ENCODE results near the gene EIF2D.
"Not testable (repeated sequence)": the region's sequence is repeated elsewhere in the genome, so short reads cannot be mapped to it uniquely, and the experiment has no call there.

EIF2D gene

GRCh38 chr1:206635978-206636345, 23.7 kb upstream of the EIF2D start:
- no peak for TF ChIP-seq CTCF (IDR thresholded peaks at IDR 0.05; ENCODE audit: low read depth, low read length)
- H3K4me3 ChIP-seq (ENCODE audit: low read depth, low read length): peak overlapping the region; percentile 76
- in situ Hi-C loops (cut with HindIII; ENCODE audit: low sequenced_read_pairs): loop anchor here (25.0 kb wide), 1 partner anchor 101 kb away; no protein-coding TSS in a partner anchor
- peak; percentile 30 for DNase-seq (ENCODE audit: low read depth, low spot score)

- peak; percentile 92 for DNase-seq (ENCODE audit: low read depth, low spot score)
- peak within 1 kb of the TSS; percentile 76 for H3K4me3 ChIP-seq (ENCODE audit: low read depth, low read length)
- TF ChIP-seq CTCF (IDR thresholded peaks at IDR 0.05; ENCODE audit: low read depth, low read length): no peak
- in situ Hi-C loops (cut with HindIII; ENCODE audit: low sequenced_read_pairs): loop anchor here (25.0 kb wide), 1 partner anchor 102 kb away; no protein-coding TSS in a partner anchor
Measured at GRCh38 chr1:206635080-206635977, 23.1 kb upstream of the EIF2D start, which contains the start of gene DYRK3. DYRK3 (plus strand) TSS chr1:206635536; CDS start chr1:206635704, 168 bp downstream.

- peak; percentile 86 for DNase-seq (ENCODE audit: low read depth, low spot score)
- peak overlapping the region; percentile 76 for H3K4me3 ChIP-seq (ENCODE audit: low read depth, low read length)
- in situ Hi-C loops (cut with HindIII; ENCODE audit: low sequenced_read_pairs): loop anchor here (25.0 kb wide), 1 partner anchor 103 kb away; no protein-coding TSS in a partner anchor
- TF ChIP-seq CTCF (IDR thresholded peaks at IDR 0.05; ENCODE audit: low read depth, low read length): peak; percentile 84
Measured at GRCh38 chr1:206634365-206635079, 22.3 kb upstream of the EIF2D start.

- no peak for TF ChIP-seq CTCF (IDR thresholded peaks at IDR 0.05; ENCODE audit: low read depth, low read length)
- in situ Hi-C loops (cut with HindIII; ENCODE audit: low sequenced_read_pairs): loop anchor here (25.0 kb wide), 1 partner anchor 104 kb away; no protein-coding TSS in a partner anchor
- no peak overlapping the region for H3K4me3 ChIP-seq (ENCODE audit: low read depth, low read length)
- DNase-seq (ENCODE audit: low read depth, low spot score): peak; percentile 75
Measured at GRCh38 chr1:206633708-206634121, 21.4 kb upstream of the EIF2D start.

GRCh38 chr1:206631085-206631509, 18.8 kb upstream of the EIF2D start:
- peak; percentile 67 for TF ChIP-seq CTCF (IDR thresholded peaks at IDR 0.05; ENCODE audit: low read depth, low read length)
- in situ Hi-C loops (cut with HindIII; ENCODE audit: low sequenced_read_pairs): loop anchor here (25.0 kb wide), 1 partner anchor 106 kb away; no protein-coding TSS in a partner anchor
- no peak overlapping the region for H3K4me3 ChIP-seq (ENCODE audit: low read depth, low read length)
- peak; percentile 85 for DNase-seq (ENCODE audit: low read depth, low spot score)

- TF ChIP-seq CTCF (IDR thresholded peaks at IDR 0.05; ENCODE audit: low read depth, low read length): no peak
- H3K4me3 ChIP-seq (ENCODE audit: low read depth, low read length): no peak overlapping the region
- no peak for DNase-seq (ENCODE audit: low read depth, low spot score)
- in situ Hi-C loops (cut with HindIII; ENCODE audit: low sequenced_read_pairs): loop anchor here (25.0 kb wide), 1 partner anchor 108 kb away; no protein-coding TSS in a partner anchor
Measured at GRCh38 chr1:206628916-206629315, 16.7 kb upstream of the EIF2D start.

- in situ Hi-C loops (cut with HindIII; ENCODE audit: low sequenced_read_pairs): loop anchor here (25.0 kb wide), 1 partner anchor 111 kb away; no protein-coding TSS in a partner anchor
- not testable (repeated sequence) for H3K4me3 ChIP-seq (ENCODE audit: low read depth, low read length); DNase-seq (ENCODE audit: low read depth, low spot score)
Measured at GRCh38 chr1:206626396-206626795, 14.1 kb upstream of the EIF2D start.
